GM10266 (cell line): ENCODE results near the gene GOLGA6A.
"Not testable (repeated sequence)": the region's sequence is repeated elsewhere in the genome, so short reads cannot be mapped to it uniquely, and the experiment has no call there.

Experiments
- DNase-seq: peaks from one replicate; pipeline ENCODE4 v3.0.0; 2012; ENCODE audit errors: extremely low spot score
- TF ChIP-seq, protein P1 (sequence below): IDR thresholded peaks from 2 replicates; pipeline ENCODE4 v1.5.1; 2012; ENCODE audit warnings: mild to moderate bottlenecking, low read depth; ENCODE audit not compliant: control insufficient read depth, insufficient read depth; ENCODE audit errors: missing control alignments

GOLGA6A gene

DNA sequence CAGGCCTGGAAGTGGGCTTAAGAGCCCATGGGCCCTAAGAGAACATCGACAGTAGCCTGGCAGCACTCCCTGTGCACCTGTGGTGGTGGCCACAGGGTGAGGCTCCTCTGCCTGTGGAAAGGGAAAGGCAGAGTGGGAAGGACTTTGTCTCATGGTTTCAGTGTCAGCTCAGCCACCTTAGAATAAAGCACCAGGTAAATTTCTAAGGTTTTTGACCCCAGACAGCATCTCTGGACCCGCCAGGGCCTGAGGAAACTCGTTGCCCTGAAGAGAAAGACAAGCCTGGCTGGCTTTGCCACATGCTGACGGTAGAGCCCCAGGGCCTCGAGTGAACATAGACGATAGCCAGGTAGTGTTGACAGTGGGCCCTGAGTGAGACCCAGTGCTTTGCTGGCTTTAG lies 22.1 kb downstream of the GOLGA6A start:
- no peak for DNase-seq
- TF ChIP-seq, protein P1, sequence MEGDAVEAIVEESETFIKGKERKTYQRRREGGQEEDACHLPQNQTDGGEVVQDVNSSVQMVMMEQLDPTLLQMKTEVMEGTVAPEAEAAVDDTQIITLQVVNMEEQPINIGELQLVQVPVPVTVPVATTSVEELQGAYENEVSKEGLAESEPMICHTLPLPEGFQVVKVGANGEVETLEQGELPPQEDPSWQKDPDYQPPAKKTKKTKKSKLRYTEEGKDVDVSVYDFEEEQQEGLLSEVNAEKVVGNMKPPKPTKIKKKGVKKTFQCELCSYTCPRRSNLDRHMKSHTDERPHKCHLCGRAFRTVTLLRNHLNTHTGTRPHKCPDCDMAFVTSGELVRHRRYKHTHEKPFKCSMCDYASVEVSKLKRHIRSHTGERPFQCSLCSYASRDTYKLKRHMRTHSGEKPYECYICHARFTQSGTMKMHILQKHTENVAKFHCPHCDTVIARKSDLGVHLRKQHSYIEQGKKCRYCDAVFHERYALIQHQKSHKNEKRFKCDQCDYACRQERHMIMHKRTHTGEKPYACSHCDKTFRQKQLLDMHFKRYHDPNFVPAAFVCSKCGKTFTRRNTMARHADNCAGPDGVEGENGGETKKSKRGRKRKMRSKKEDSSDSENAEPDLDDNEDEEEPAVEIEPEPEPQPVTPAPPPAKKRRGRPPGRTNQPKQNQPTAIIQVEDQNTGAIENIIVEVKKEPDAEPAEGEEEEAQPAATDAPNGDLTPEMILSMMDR, result no peak

DNA sequence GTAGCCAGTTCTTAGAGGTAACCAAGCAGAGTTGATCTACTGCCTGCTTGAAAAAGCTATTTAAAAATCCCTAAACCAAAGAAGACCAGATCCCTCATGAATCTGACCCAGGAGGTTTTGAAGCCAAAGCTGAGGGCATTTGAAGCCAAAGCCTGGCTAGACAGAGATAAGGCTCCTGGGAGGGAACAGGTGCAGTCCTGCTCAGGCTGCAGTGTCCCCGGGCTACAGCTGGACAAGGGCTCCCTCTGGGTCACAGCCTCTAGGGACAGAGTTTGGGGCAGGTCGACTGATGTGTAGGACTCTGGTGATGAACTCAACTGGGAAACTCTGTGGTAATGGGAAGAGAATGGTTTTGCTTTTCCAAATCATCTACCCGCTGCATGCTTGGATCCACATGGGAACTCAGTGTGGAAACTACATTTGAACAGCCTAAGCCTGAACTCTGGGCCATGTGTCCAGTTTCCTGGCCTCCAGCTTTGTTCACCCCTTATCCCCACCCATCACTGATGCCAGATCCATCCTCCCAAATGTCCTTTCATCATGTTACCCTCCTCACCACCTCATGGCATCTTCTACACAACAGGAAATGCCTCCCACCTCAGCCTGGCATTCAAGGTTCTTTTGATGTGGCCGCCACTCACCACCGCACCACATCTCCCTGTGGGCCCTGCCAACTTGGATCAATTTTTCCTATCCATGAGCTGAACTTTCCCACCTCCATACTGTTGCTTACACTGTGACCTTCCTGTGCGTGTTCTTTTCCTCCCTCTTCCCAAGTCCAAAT lies 23.1 kb downstream of the GOLGA6A start:
- not testable (repeated sequence) for DNase-seq

DNA sequence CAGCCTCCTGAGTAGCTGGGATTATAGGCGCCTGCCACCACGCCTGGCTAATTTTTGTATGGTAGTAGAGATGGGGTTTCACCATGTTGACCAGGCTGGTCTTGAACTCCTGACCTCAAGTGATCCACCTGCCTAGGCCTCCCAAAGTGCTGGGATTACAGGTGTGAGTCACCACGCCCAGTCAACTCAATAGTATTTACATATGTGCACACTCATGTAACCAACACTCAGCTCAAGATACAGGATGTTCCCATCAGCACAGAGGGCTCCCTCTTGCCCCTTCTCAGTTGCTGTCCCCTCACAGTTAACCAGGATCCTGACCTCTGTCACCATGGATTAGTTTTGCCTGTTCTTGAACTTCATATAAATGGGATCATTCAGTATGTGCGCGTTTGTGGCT lies 26.0 kb downstream of the GOLGA6A start:
- DNase-seq, result not testable (repeated sequence)

DNA sequence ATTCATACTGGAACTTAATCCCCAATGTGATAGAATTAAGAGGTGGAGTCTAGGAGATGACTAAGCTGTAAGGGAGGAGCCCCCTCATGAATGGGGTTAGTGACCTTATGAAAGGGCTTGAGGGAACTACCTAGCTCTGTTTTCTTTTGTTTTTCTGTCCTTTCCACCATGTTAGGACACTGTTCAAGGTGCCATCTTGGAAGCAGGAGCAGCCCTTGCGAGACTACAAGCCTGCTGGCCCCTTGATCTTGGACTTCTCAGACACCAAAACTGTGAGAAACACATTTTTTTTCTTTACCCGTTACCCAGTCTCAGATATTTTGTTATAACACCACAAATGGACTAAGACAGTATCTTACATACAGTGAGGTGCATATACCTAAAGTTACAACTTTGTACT lies 26.5 kb downstream of the GOLGA6A start:
- TF ChIP-seq, protein P1, result no peak
- no peak for DNase-seq

DNA sequence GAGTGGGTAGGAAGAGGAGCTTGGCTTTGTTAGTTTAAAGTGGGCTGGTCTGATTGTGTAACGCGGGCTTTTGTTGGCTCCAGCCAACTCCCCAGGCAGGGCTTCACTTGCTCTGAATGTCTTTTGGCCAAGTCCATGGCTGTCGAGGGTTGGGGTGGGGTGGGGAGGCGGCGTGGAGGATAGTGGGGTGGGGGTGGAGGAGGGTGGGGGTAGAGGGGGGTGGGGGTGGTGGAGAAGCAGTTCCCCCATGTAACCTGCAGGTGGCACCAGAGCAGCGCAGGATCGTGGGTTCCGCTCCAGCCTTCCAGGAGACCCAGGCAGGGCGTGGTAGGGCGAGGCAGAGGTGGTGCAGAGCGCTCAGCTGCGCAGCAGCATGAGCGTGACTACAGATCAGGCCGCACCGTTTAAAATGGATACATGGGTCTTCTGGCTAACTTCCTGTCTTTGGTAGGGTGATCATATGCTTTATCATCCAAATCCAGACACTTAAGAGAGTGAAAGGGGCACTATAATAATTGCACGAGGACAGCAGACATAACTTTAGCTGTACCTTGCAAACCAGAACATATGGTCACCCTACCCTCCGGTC lies 28.3 kb downstream of the GOLGA6A start:
- DNase-seq, result peak; percentile 79
- TF ChIP-seq, protein P1, result peak; percentile 60

DNA sequence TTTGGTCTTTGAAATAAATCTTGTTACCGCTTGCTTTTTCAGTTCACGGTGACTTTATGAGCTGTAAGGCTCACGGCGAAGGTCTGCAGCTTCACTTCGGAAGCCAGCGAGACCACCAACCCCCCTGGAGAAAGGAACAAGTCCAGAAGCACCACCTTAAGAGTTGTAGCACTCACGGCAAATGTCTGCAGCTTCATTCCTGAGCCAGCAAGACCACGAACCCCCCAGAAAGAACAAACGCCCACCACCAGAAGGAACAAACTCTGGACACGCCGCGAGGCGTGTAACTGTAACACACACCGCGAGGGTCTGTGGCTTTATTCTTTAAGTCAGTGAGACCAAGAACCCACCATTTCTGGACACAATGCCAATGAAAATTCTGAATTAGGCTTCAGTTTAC lies 28.8 kb downstream of the GOLGA6A start:
- TF ChIP-seq, protein P1, result no peak
- no peak for DNase-seq

DNA sequence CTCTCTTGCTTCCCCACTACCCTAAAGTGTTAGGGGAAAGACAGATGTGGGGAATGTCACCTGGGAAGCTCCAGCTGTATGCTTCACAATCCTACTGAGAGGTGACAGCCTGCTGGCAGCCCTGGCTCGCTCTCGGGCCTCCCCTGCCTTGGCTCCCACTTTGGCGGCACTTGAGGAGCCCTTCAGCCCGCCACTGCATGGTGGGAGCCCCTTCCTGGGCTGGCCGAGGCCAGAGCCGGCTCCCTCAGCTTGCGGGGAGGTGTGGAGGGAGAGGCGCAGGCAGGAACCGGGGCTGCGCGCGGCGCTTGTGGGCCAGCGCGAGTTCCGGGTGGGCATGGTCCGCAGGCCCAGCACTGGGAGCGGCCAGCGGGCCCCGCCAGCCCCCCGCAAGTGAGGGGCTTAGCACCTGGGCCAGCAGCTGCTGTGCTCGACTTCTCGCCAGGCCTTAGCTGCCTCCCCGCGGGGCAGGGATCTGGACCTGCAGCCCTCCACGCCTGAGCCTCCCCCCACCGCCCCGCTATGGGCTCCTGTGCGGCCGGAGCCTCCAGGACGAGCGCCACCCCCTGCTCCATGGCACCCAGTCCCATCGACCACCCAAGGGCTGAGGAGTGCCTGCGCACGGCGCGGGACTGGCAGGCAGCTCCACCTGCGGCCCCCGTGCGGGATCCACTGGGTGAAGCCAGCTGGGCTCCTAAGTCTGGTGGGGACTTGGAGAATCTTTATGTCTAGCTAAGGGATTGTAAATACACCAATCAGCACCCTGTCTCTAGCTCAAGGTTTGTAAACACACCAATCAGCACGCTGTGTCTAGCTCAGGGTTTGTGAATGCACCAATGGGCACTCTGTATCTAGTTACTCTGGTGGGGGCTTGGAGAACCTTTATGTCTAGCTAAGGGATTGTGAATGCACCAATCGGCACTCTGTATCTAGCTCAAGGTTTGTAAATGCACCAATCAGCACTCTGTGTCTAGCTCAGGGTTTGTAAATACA lies 29.8 kb downstream of the GOLGA6A start:
- not testable (repeated sequence) for DNase-seq

DNA sequence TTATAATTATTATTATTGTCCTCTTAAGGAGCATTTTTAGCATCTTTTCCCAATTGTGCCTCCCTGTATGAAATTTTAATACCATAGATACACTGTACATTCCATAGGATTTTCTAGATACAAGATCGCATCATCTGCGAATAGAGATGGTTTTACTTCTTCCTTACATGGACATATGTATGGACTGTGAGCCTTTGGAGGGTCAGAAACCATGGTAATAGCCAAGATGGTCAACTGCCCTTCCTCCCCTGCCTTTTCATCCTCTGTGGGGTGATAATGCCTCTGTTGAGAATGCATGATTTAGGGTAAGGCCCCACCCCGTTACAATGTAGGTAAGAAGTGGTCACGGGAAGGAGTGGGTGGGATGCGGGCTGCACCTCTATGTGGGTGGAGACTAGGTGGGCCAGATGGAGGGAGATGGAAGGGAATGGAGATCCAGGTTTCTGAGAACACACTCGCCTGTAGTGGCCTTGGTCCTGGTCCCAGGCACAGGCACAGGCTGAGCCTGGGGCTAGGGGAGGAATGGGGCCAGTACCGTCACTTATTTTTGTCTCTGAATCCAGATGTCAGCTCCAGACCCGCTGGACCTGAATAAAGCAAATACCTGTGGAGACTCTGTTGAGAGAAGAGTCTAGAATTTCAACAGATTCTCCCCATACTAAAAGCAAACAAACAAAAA lies 31.7 kb downstream of the GOLGA6A start:
- no peak for DNase-seq
- TF ChIP-seq, protein P1, result no peak
